ENCODE measurements around the gene ZNF426. TPM values are rescaled to one million over a fixed set of nuclear protein-coding genes. Genes with fewer than 3 reads are reported as not detected.

The ZNF426 gene
- 19.9 and 20.8 TPM in 2 replicates for total RNA-seq

DNA sequence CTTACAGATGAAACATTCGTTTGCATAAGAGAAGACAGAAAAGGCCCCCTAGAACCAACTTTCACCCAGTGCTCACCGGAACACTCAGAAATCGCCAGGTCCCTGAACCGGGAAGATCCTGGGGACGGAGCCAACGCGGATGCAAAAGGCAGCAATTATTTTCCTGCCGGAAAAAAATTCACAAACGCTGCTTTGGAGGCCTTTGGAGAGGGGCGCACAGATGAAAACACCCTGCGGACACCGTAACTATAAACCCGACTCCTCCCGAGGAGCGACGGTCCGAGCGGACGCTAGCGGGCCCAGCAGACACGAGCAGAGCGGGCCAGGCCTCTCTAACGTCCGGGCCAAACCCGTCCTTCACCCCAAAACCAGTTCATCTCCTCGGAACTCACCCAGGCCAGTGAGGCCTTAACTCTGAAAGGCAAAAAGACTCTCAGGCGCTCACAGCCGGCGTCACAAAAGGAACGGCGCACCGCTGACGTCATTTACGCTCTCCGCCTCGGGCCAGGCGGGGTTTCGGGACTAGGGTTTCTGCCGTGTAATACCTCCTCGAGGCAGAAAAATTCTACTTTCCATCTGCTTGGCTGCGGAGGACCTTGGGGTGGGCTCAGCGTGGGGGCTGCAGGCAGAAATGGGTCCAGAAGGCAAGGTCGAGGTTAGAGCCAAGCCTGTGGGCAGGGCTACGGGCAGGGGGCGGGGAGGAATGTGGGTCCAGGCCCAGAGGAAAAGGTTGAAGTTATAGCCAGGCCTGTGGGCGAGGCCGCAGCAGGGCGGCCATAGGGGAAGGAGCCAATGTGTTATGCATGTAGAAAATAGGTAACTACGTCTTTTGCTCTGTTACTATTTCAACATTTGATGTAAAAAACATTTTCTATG is at the start of gene ZNF426:
Gene ZNF426 (minus strand): TSS at position 463 of the 876 bp plus-strand sequence. CDS start 2,413 bp downstream, outside the sequence.

DNA sequence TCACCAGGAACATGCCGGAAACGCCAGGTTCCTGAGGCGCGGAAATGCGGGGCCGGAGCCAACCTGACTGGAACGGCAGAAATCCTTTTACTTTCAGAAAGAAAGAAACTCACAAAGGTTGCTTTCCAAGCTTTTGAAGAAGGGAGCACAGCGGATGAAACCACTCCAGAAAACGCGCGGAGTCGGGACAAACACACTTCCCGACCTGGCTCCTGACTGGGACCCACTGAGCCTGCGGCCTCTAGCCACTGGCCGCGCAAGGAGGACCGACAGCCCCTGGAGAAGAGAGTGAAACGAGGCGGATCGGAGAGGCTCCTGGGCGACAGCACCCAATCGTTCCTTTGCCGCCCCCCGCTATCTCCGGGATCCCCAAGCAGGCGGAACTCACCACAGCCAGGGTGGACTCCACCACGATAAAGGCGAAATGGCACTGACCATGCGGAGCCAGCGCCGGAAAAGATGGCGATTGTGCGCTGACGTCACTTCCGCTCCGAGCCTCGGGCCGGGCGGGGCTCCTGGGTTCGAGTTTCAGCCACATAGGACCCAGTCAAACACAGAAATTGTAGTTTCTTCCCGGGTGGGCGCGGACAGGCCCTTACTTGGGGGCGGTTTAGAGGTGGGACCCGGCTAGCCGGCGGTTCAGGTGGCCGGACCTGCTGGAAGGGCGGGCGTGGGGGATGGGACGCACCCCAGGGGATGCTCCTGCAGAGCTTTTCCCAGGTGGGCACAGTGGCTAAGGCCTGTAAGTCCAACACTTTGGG is 45.8 kb upstream of the ZNF426 start, which contains the start of gene ZNF121:
Gene ZNF121 (minus strand): TSS at position 432 of the 761 bp plus-strand sequence. CDS start 16,407 bp downstream, outside the sequence.

DNA sequence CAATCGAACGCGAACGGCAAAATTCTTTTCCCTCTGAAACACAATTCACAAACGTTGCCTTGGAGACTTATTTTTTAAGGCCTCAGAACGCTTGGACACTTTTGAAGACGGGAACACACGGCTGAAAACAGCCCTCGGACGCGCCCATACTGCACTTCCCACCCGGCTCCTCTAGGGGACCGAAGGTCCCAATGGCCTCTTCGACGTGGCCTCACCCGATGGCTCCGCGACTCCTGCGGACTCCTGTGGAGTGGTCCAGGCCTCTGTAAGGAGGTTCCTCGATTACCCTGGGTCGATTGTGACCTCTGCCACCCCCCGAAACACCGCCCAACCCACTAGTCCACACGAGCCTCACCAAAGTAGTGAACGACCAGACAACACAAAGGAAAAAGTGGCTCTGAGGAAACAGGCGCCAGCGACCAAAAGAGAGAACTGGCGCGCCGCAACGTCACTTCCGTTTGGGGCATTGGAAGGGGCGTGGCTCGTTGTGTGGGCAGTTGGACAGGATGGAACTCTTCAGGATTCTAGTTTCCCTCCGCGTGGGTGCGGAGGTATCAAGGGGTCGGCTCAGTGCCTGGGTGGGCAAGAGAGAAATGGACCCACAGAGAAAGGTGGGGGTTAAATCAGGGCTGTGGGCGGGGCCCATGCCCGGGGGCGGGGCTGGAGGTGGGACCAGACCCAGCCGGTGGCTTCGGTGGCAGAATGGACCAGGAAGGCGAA is 40.1 kb downstream of the ZNF426 start, which contains the start of gene ZNF560:
Gene ZNF560 (minus strand): TSS at position 434 of the 720 bp plus-strand sequence. CDS start 23,303 bp downstream, outside the sequence.

Other genes starting within 250 kb of the ZNF426 start
- gene ZNF699, start 228.8 kb downstream of the ZNF426 start, total RNA-seq, result 6.9 and 7.7 TPM in 2 replicates
- gene ZNF559, start 214.5 kb downstream of the ZNF426 start, total RNA-seq, result 10.0 and 10.4 TPM in 2 replicates
- gene ZNF177, start 175.6 kb downstream of the ZNF426 start, total RNA-seq, result 1.2 and 1.4 TPM in 2 replicates
- gene ZNF266, start 103.1 kb downstream of the ZNF426 start, total RNA-seq, result 5.7 and 6.1 TPM in 2 replicates
- gene ZNF560, start 40.0 kb downstream of the ZNF426 start, total RNA-seq, result 0.37 and 0.57 TPM in 2 replicates
- gene ZNF121, start 45.9 kb upstream of the ZNF426 start, total RNA-seq, result 33.7 and 34.2 TPM in 2 replicates
- 26.6 and 33.3 TPM in 2 replicates for gene ZNF561, start 82.6 kb upstream of the ZNF426 start, total RNA-seq
- gene ZNF562, start 136.5 kb upstream of the ZNF426 start, total RNA-seq, result 12.9 and 23.4 TPM in 2 replicates
- 12.6 and 15.2 TPM in 2 replicates for gene ZNF846, start 230.1 kb upstream of the ZNF426 start, total RNA-seq

All from smooth muscle cell of bladder (primary cell).